Measurements from ENCODE around the gene ARRDC3. TPM values are rescaled to one million over a fixed set of nuclear protein-coding genes. Genes with fewer than 3 reads are reported as not detected.
A peak's percentile ranks its signal among the peaks of the same experiment; 100 is the strongest.

Gene ARRDC3
- total RNA-seq, 4 donors from 2014 or later, result 168 to 289 (median 228) TPM

DNA sequence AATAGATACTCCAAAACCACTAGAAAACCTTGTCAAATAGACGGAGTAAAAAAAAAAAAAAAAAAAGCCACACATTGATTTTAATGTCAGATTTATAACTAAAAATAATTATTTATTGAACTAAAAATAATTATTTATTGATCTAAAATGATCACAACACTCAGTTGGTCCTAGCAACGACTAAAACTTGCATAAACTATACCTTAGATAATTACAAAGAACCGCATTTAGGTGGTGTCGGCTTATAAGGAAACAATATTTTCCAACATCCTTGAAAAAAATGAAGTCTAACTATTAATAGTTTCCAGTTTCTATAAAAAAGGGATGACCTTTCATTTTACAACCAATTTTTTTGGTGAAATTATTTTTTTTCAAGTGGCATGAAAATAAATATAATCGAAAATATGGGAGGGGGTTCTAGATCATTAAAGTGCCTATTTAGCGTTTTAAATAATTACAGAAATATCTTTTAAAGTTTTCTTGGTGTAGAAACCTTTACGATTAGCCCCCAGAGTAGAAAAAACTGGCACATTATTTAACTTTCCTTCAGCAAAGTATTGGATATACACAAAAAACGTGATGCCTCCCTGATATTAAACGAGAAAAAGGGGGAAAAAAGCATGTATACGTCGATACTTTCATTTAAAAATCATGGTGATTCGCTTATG is 3.7 kb downstream of the ARRDC3 start:
- 1 to 2% methylated on average over 12 of the region's 12 CpGs for WGBS, 2 donors
- intact Hi-C loops (cut with DNase I), result no loop called here
- Histone ChIP-seq H3K4me3 (replicated peaks in 1 of 3) (peak overlapping the region; percentile 53 to 90 (median 74)), H3K36me3 (peaks cover 16 to 38% of the 10 kb centered on the region in 2 donors), H3K4me1 (peaks cover 29 to 38% of the 10 kb centered on the region in 2 donors), H3K27me3 (no peaks in the 10 kb centered on the region), H3K9me3 (no peaks in the 10 kb centered on the region), H3K27ac (peak overlapping the region; percentile 94 to 100 (median 100))
- no peak for TF ChIP-seq POLR2A (IDR thresholded peaks at IDR 0.05)
- TF ChIP-seq, protein P1, sequence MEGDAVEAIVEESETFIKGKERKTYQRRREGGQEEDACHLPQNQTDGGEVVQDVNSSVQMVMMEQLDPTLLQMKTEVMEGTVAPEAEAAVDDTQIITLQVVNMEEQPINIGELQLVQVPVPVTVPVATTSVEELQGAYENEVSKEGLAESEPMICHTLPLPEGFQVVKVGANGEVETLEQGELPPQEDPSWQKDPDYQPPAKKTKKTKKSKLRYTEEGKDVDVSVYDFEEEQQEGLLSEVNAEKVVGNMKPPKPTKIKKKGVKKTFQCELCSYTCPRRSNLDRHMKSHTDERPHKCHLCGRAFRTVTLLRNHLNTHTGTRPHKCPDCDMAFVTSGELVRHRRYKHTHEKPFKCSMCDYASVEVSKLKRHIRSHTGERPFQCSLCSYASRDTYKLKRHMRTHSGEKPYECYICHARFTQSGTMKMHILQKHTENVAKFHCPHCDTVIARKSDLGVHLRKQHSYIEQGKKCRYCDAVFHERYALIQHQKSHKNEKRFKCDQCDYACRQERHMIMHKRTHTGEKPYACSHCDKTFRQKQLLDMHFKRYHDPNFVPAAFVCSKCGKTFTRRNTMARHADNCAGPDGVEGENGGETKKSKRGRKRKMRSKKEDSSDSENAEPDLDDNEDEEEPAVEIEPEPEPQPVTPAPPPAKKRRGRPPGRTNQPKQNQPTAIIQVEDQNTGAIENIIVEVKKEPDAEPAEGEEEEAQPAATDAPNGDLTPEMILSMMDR (IDR thresholded peaks at IDR 0.05), result no peak
- no peak for DNase-seq

DNA sequence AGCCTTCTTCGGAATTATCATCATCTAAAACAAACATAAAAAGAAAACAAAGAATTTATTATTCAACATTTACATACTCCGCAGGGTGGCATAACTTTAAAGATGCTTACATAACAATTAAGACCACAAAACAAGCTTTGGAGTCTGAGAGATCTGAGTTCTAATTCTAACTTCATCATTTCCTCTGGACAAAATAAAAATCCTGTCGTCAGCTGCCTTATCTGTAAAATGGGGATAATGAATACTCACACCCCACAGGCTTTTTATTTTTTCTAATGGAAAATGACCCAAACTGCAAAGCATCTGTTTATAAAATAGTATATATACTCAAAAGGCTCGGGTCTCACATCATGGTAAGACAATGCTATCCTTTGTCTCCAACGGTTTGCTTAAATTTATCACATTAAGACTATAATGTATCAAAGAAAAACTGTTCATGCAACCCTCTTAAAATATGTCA is 4.3 kb downstream of the ARRDC3 start:
- H3K27ac ChIP-seq, result peak overlapping the region; percentile 94 to 100 (median 100)
- 17 to 23% methylated on average over 5 of the region's 5 CpGs for WGBS, 2 donors

DNA sequence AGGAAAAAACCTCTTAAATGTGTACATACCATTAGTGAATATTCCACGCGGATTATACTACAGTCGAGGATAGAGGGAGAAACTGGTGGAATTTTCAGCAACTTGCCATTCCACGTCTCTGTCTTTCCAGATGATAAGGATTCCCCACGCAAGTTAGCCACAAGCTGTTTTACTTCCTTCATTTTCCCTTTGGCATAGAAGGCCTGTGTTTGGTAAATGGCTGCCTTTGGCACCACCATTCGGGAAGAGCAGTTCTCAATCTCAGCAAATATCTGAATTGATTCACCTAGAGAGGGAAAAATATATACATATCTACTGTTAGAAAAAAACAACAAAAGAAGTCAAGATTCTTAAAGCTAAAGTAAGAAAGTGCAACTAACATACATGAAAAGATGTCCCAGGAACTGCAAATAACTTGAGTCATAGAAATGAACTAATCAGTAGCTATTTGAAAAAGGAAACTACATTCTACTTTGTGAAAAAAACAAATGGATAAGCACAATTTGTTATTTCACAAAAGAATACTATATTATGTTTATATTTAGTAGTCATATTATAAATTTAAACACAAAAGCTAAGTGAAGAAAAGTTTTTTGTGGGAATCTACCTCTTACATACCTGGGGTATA is 8.1 kb downstream of the ARRDC3 start:
- intact Hi-C loops (cut with DNase I), result no loop called here
- no peak for TF ChIP-seq POLR2A (IDR thresholded peaks at IDR 0.05)
- TF ChIP-seq, protein P1 (IDR thresholded peaks at IDR 0.05), result no peak
- Histone ChIP-seq H3K36me3 (peaks cover 48 to 75% of the 10 kb centered on the region in 2 donors), H3K27ac (peak overlapping the region; percentile 94 to 100 (median 100)), H3K4me1 (peaks cover 62 to 71% of the 10 kb centered on the region in 2 donors), H3K4me3 (replicated peaks in 1 of 3) (no peak overlapping the region), H3K9me3 (no peaks in the 10 kb centered on the region), H3K27me3 (no peaks in the 10 kb centered on the region)
- no peak for DNase-seq
- 72 to 79% methylated on average over 6 of the region's 6 CpGs for WGBS, 2 donors

More for the DNA sequence above, 4.3 kb downstream of the ARRDC3 start:
- no peaks in the 10 kb centered on the region for H3K27me3 ChIP-seq
- H3K9me3 ChIP-seq, result no peaks in the 10 kb centered on the region
- no peak for TF ChIP-seq POLR2A (IDR thresholded peaks at IDR 0.05)
- TF ChIP-seq, protein P1 (IDR thresholded peaks at IDR 0.05), result no peak
- no peak for DNase-seq
- intact Hi-C loops (cut with DNase I), result no loop called here
- H3K4me1 ChIP-seq, result peaks cover 31 to 42% of the 10 kb centered on the region in 2 donors
- peak overlapping the region in 2 of 3 donors; percentile 74 to 90 for H3K4me3 ChIP-seq (replicated peaks in 1 of 3)
- peaks cover 17 to 43% of the 10 kb centered on the region in 2 donors for H3K36me3 ChIP-seq

DNA sequence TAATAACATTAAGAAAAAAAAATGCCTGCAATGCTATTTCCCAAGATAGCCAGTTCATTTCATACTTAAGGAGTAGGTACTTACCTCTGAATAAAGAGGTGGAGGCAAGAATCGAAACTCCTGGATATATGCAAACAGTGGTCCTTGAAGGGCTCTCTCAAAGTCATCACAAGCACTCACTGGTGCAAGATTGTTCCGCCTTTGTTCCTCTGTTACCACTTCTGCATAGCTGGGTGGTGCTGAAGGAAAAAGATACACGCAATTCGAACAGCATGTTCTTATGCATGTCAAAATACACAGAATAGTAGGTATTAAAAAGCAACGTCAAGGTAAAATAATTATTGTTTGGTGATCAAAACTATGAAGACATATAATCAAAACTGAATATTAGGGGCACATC is 9.5 kb downstream of the ARRDC3 start:
- DNase-seq, result peak; percentile 71 to 77
- WGBS, 2 donors, result 33 to 37% methylated on average over 5 of the region's 5 CpGs
- Histone ChIP-seq H3K9me3 (no peaks in the 10 kb centered on the region), H3K4me1 (peaks cover 76 to 84% of the 10 kb centered on the region in 2 donors), H3K36me3 (peaks cover 59 to 78% of the 10 kb centered on the region in 2 donors), H3K4me3 (replicated peaks in 1 of 3) (no peak overlapping the region), H3K27me3 (no peaks in the 10 kb centered on the region), H3K27ac (peak overlapping the region; percentile 94 to 100 (median 100))
- TF ChIP-seq, protein P1 (IDR thresholded peaks at IDR 0.05), result peak in 1 of 6 experiments; percentile 14
- peak in 1 of 2 donors; percentile 57 for TF ChIP-seq POLR2A (IDR thresholded peaks at IDR 0.05)
- intact Hi-C loops (cut with DNase I), result no loop called here

DNA sequence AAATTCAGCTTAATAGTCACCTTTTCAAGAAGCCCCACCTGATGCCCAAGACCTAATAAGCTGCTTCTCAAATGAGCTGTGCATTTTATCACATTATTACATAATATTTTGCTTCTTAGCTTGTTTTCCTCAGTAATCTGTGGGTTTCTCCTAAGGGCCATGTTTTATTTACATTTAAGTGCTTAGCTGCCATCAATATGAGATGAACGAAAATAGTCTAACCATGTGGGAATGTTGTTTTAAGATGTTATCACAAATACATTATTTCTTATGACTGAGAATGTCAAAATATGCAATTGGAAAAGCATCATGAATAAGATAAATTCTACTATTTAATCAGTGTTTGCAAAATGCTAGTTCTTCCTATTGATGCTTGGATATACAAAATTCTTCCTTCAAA is 10.1 kb downstream of the ARRDC3 start:
- DNase-seq, result no peak
- H3K27me3 ChIP-seq, result no peaks in the 10 kb centered on the region
- H3K4me3 ChIP-seq (replicated peaks in 1 of 3), result no peak overlapping the region
- H3K27ac ChIP-seq, result peak overlapping the region; percentile 67 to 100 (median 100)
- no peaks in the 10 kb centered on the region for H3K9me3 ChIP-seq
- intact Hi-C loops (cut with DNase I), result no loop called here
- TF ChIP-seq, protein P1 (IDR thresholded peaks at IDR 0.05), result no peak
- no peak for TF ChIP-seq POLR2A (IDR thresholded peaks at IDR 0.05)
- H3K4me1 ChIP-seq, result peaks cover 73 to 83% of the 10 kb centered on the region in 2 donors
- 52 to 60% methylated on average over 1 of the region's 1 CpG for WGBS, 2 donors
- peaks cover 65 to 74% of the 10 kb centered on the region in 2 donors for H3K36me3 ChIP-seq
